Psoas muscle (tissue), 8 donors: Measurements from ENCODE around the gene RAB3IP. TPM values are rescaled to one million over a fixed set of nuclear protein-coding genes. Genes with fewer than 3 reads are reported as not detected.

ENCODE experiments used
- ATAC-seq, 4 donors: fragments of 200-7000 bp; cut with Tn5 transposase; one replicate each; pipeline ENCODE4 v1.9.1; 2020; ENCODE audit warnings: moderate library complexity in 3 of 4, mild to moderate bottlenecking in 2 of 4
- DNase-seq, 2 donors: peaks; one replicate each; pipeline ENCODE4 v3.0.0-alpha.2; 2020
- H3K27ac ChIP-seq: fragments of 200-600 bp; one replicate; pipeline ENCODE4 v1.8.0; 2022
- H3K27me3 ChIP-seq, 3 donors: fragments of 200-600 bp in 1 of 3; one replicate each; pipeline versions ENCODE4 v1.6.1 to v1.8.0; 2013 to 2022; ENCODE audit warnings: low read length in 2 of 3, mild to moderate bottlenecking in 2 of 3, moderate library complexity in 1 of 3; ENCODE audit not compliant: insufficient read depth in 3 of 3
- H3K36me3 ChIP-seq, 2 donors: fragments of 200-600 bp in 1 of 2; one replicate each; pipeline versions ENCODE4 v1.6.1 to v1.8.0; 2013 to 2022; ENCODE audit warnings: low read depth in 1 of 2, mild to moderate bottlenecking in 1 of 2, moderate library complexity in 1 of 2; ENCODE audit not compliant: insufficient read depth in 1 of 2
- H3K4me1 ChIP-seq: fragments of 200-600 bp; one replicate; pipeline ENCODE4 v1.8.0; 2022
- H3K4me3 ChIP-seq: fragments of 200-600 bp; one replicate; pipeline ENCODE4 v1.8.0; 2022; ENCODE audit warnings: mild to moderate bottlenecking
- H3K9me3 ChIP-seq: fragments of 200-600 bp; one replicate; pipeline ENCODE4 v1.8.0; 2022
- CTCF ChIP-seq: fragments of 200-600 bp; IDR thresholded peaks from one replicate; pipeline ENCODE4 v1.8.0; 2022; ENCODE audit warnings: antibody characterized with exemption
- WGBS, 3 donors: extraction: QIAGEN DNeasy Blood & Tissue Kit; methylation state at CpG; one replicate each; pipeline versions ENCODE4 v1.1.6 to v1.1.7; 2013; 5-methylcytosine and 5-hydroxymethylcytosine counted together
- intact Hi-C, 2 donors: fragments of 100-400 bp; cut with DNase I; formaldehyde crosslinking; loops; one replicate each; pipeline versions ENCODE4 v1.11.0 to v1.14.2; 2022
- polyA plus RNA-seq, 3 donors: library from polyadenylated mRNA; stranded (reverse); fragments of 200-250 nt; gene quantifications; one replicate each; pipeline ENCODE4 v1.2.3, GENCODE V29; 2013
- total RNA-seq, 4 donors: library from RNA; stranded (reverse); fragmentation: NEBNext Ultra II Directional in 2 of 4; extraction: Animal tissue kit (Norgen Biotek cat#: 25700) in 2 of 4; gene quantifications; one replicate each; pipeline versions ENCODE4 v1.2.1 to v1.2.4, GENCODE V29; 2021 to 2023
- donor health status: healthy with polysubstance abuse.
- donor health status: DM: no; HTN: no; CAD: no; lungs with moderate emphysema.
- donor health status: Bipolar disorder and iron deficiency.
- donor health status: healthy.
- donor health status: DM: yes; HTN: yes; CAD: no.
- donor health status: DM: no; HTN: no; CAD: no.
- donor health status: DM: no; HTN: no; CAD: no.
- donor health status: DM: yes; HTN: yes; CAD: no.

The RAB3IP gene
- total and polyA plus RNA-seq, 7 donors = 11.3 to 38.2 (median 19.3) TPM

GRCh38 chr12:69868695-69869094, 130.0 kb downstream of the RAB3IP start:
- Histone ChIP-seq H3K9me3 (no peaks in the 10 kb centered on the region), H3K27ac (no peak overlapping the region), H3K27me3 (peaks cover 0 to 2% (median 0%) of the 10 kb centered on the region in 3 donors), H3K4me3 (no peak overlapping the region), H3K4me1 (no peaks in the 10 kb centered on the region), H3K36me3 (no peaks in the 10 kb centered on the region)
- intact Hi-C loops = no loop called here
- WGBS, 3 donors = 88 to 95% (median 93%) methylated on average over 9 of the region's 9 CpGs
- no peak for TF ChIP-seq CTCF
- DNase-seq (no peak), ATAC-seq (no peak)

GRCh38 chr12:69872804-69873203, 134.1 kb downstream of the RAB3IP start:
- ATAC-seq (no peak), DNase-seq (no peak)
- Histone ChIP-seq H3K4me3 (no peak overlapping the region), H3K9me3 (no peaks in the 10 kb centered on the region), H3K27me3 (peaks cover 0 to 2% (median 0%) of the 10 kb centered on the region in 3 donors), H3K27ac (no peak overlapping the region), H3K4me1 (no peaks in the 10 kb centered on the region), H3K36me3 (no peaks in the 10 kb centered on the region)
- 49 to 74% (median 57%) methylated on average over 3 of the region's 3 CpGs for WGBS, 3 donors
- TF ChIP-seq CTCF = no peak
- intact Hi-C loops = loop anchor here in 1 of 2 donors (10.0 kb wide), 1 partner anchor 972 kb away; no protein-coding TSS in a partner anchor

Other genes with a start within 250 kb of the RAB3IP start
- 100 to 1,000 TPM in 3 of 4 donors, 10 to 100 TPM in 1; 96.9 to 190 (median 149) TPM for gene CCT2, start 153.4 kb upstream of the RAB3IP start, total RNA-seq
- 100 to 1,000 TPM; 129 to 353 (median 199) TPM for gene CCT2, start 153.4 kb upstream of the RAB3IP start, polyA plus RNA-seq
- not detected for gene LRRC10, start 128.0 kb upstream of the RAB3IP start, total RNA-seq
- under 1 TPM in 1 of 3 donors, not detected in 2; 0.03 TPM for gene LRRC10, start 128.0 kb upstream of the RAB3IP start, polyA plus RNA-seq
- gene BEST3, start 39.6 kb upstream of the RAB3IP start, total RNA-seq = 100 to 1,000 TPM; 141 to 181 (median 170) TPM
- 100 to 1,000 TPM in 1 of 3 donors, 10 to 100 TPM in 2; 41.8 to 134 (median 49.1) TPM for gene BEST3, start 39.6 kb upstream of the RAB3IP start, polyA plus RNA-seq
- under 1 TPM in 1 of 4 donors, not detected in 3; 0.18 TPM for gene MYRFL, start 86.4 kb downstream of the RAB3IP start, total RNA-seq
- under 1 TPM; 0.06 to 0.12 (median 0.08) TPM for gene MYRFL, start 86.4 kb downstream of the RAB3IP start, polyA plus RNA-seq